Omental fat pad (tissue), 4 donors: ENCODE measurements around the gene TUBE1. TPM values are rescaled to one million over a fixed set of nuclear protein-coding genes. Genes with fewer than 3 reads are reported as not detected.

Experiments
- ATAC-seq: fragments of 150-250 bp; one replicate; pipeline ENCODE4 v1.9.1; 2016; ENCODE audit warnings: mild to moderate bottlenecking, moderate library complexity; ENCODE audit not compliant: low FRiP score
- DNase-seq: peaks from one replicate; pipeline ENCODE4 v3.0.0-alpha.2; 2019; ENCODE audit warnings: low spot score
- total RNA-seq, 4 donors: library from RNA; depleted of rRNA; stranded (reverse); fragments of >200 nt; gene quantifications; one replicate each; pipeline ENCODE4 v1.1.0, GENCODE V29; 2016
- TF ChIP-seq, protein P1 (sequence below), 3 donors: fragments of 450-650 bp; IDR thresholded peaks; one replicate each; pipeline ENCODE4 v1.5.1; 2016 to 2017; ENCODE audit warnings: antibody characterized with exemption in 3 of 3, mild to moderate bottlenecking in 3 of 3, moderate library complexity in 2 of 3

TUBE1 gene
- total RNA-seq, 4 donors from 2014 or later, result 21.0 to 68.7 (median 31.6) TPM

DNA sequence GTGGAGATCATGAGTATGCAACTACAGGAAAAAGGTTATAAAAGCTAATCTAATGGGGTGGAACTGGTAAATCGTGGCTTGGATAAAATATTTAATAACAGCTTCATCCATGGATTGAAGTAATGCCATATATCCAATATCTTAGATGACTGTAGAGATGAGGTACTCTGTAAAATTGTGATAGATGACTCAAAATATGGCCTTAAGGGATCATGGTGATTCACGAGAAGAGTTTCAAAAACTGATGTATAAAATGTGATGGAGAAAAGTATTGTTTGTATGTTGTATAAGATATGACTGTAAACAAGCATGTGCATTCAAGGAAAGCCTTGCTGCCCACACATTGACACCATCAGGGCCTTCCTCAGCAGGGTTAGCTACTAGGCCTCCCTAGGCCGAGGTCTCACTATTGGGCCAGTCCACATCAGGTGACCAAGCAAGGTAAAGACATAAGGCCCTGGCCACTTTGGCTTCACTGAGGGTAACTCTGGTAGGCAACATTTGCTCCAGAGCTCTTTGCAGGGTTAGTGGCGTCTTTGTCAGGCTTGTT, 51.1 kb downstream of the TUBE1 start:
- TF ChIP-seq, protein P1, sequence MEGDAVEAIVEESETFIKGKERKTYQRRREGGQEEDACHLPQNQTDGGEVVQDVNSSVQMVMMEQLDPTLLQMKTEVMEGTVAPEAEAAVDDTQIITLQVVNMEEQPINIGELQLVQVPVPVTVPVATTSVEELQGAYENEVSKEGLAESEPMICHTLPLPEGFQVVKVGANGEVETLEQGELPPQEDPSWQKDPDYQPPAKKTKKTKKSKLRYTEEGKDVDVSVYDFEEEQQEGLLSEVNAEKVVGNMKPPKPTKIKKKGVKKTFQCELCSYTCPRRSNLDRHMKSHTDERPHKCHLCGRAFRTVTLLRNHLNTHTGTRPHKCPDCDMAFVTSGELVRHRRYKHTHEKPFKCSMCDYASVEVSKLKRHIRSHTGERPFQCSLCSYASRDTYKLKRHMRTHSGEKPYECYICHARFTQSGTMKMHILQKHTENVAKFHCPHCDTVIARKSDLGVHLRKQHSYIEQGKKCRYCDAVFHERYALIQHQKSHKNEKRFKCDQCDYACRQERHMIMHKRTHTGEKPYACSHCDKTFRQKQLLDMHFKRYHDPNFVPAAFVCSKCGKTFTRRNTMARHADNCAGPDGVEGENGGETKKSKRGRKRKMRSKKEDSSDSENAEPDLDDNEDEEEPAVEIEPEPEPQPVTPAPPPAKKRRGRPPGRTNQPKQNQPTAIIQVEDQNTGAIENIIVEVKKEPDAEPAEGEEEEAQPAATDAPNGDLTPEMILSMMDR (IDR thresholded peaks at IDR 0.05), result no peak
- ATAC-seq, result no peak

DNA sequence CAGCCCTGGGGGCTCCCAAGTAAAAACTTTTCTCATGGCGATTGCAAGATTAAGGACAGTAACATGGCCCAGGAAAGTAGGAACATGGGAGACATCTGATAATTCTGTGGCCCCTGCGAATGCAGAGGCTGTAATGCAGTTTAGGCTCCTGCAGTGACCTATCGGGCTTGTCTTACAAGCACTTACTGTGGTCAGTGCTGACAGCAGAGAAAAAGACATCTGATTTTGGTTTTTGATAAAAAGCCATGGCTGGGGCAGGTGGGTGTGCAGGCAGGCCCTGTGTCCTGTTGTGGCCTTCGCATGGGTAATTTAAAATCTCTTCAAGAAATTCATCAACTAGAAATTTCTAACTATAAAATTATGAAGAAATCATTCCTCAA, 52.7 kb downstream of the TUBE1 start:
- TF ChIP-seq, protein P1 (IDR thresholded peaks at IDR 0.05), result no peak
- DNase-seq, result no peak
- no peak for ATAC-seq

More for the DNA sequence above, 51.1 kb downstream of the TUBE1 start:
- no peak for DNase-seq

DNA sequence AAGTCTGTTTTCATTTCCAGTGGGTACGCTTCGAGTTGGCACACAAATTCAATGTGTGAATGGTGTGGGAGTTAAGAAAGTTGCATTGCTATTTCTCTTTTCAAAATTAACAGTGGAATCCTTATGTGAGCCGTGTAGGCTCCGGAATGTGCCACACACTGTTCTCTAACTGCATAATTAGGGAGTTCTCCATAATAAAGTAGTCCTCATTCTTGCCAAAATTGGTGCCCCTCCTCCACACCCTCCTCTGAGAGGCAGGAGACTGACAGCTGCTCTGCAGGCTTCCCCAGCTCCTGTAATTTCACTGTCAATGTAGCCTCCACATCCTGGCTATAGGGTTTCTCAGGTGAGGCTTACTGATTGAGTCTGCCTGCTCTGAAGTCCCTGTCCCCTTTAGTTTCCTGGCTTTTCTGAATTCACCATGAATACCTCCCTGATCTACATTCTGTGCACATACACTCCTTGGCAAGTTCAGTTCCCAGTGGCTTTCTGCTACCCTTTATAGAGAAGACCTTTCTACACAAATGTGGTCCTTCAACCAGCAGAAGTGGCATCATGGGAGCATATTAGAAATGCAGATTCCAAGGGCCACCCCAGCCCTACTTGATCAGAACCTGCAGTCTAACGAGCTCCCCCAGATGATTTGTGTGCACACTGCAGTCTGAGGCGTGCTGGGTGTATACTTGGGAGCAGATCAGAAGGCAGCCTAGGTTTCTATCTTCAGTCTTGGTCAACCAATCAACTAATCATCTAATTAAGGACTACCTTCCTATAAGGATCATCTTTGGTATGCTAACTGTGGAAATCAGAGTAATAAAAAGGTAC, 53.3 kb downstream of the TUBE1 start:
- TF ChIP-seq, protein P1 (IDR thresholded peaks at IDR 0.05), result no peak
- ATAC-seq, result no peak
- no peak for DNase-seq

DNA sequence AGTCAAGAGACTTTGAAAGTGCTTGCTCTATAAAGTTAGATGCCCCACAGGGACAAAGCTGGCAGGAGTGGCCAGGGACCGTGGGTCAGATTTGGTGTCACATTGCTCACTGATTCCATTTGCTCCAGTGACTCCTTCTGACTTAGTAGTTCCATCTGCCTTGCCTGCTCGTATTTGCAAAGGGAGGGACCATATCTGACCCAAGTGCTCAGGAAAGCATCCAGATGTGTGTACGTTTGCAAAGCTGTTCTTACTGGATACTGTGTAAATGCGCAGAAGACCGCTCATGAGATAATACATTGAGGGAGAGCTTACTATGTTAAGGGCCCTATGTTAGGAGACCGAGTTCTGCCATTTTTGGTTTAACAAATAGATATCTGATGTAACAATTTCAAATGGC, 54.6 kb downstream of the TUBE1 start:
- TF ChIP-seq, protein P1 (IDR thresholded peaks at IDR 0.05), result no peak
- ATAC-seq, result no peak
- DNase-seq, result no peak

- TF ChIP-seq, protein P1 (IDR thresholded peaks at IDR 0.05), result no peak
- no peak for ATAC-seq
Observed at GRCh38 chr6:112031960-112032359, 55.3 kb downstream of the TUBE1 start.

DNA sequence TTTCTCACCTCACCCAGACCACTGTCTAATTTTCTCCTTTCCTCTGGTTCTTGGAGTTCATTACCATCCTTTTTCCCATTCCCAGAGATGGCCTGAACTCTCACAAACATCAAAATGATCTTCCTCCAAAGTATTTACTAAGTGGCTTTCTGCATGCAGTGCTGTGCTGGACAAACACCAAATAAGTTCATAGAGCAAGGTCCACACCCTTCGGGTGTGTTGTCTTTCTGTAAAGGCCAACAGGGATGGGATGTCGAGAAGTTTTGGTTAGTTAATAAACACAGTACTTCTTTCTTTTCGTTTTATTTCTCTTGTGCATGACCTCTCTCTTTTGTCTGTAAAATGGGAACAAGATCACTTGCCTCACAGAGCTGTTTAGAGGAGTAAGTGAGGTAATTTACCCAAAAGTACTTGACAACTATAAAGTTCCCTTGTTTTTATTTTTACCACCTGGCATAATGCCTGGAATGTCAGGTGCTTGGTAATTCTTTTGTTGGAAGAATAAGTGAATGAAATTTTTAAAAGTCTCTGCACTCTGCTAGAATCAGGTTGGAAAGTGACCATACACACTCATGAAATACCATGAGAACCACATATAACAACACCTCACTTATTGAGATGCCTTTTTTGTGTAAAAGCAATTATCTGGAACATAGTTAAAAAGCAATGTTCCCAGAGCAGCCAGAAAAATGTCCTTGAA, 56.2 kb downstream of the TUBE1 start:
- no peak for ATAC-seq
- DNase-seq, result no peak
- TF ChIP-seq, protein P1 (IDR thresholded peaks at IDR 0.05), result no peak

More at GRCh38 chr6:112031960-112032359, 55.3 kb downstream of the TUBE1 start:
- DNase-seq, result no peak
